OCI-LY3 (cell line): Measurements from ENCODE around the gene HBS1L.

Source experiments
- H2AFZ ChIP-seq: fragments of 200-600, 300-600 bp; shearing (Covaris generic); 2 replicates; pipeline ENCODE4 v1.6.0; 2014; ENCODE audit warnings: antibody characterized with exemption, low read depth, low read length
- H3K27ac ChIP-seq: fragments of 200-600, 300-600 bp; sonication (generic); 2 replicates; pipeline ENCODE4 v1.5.1; 2014; ENCODE audit warnings: mild to moderate bottlenecking, low read length, moderate library complexity, mixed read lengths
- H3K27me3 ChIP-seq: fragments of 200-600, 300-600 bp; sonication (generic); 2 replicates; pipeline ENCODE4 v1.6.1; 2014; ENCODE audit warnings: low read depth, low read length, mixed read lengths
- H3K36me3 ChIP-seq: fragments of 200-600, 300-600 bp; sonication (generic); replicated peaks from 2 replicates; pipeline ENCODE3; 2014; ENCODE audit warnings: low read depth, low read length, mixed read lengths
- H3K4me1 ChIP-seq: fragments of 300-600, 200-600 bp; sonication (generic); 2 replicates; pipeline ENCODE4 v1.6.1; 2014; ENCODE audit warnings: low read length, mixed read lengths
- H3K4me2 ChIP-seq: fragments of 200-600, 300-600 bp; sonication (generic); 2 replicates; pipeline ENCODE4 v1.6.1; 2014; ENCODE audit warnings: low read length, mixed read lengths
- H3K4me3 ChIP-seq: fragments of 300-600, 200-600 bp; sonication (generic); 2 replicates; pipeline ENCODE4 v1.5.1; 2014; ENCODE audit warnings: antibody characterized with exemption, mild to moderate bottlenecking, low read length, moderate library complexity
- H3K79me2 ChIP-seq: fragments of 300-600, 200-600 bp; shearing (Covaris generic); 2 replicates; pipeline ENCODE4 v1.6.1; 2014; ENCODE audit warnings: mild to moderate bottlenecking, low read length, mixed read lengths
- H3K9ac ChIP-seq: fragments of 300-600, 200-600 bp; shearing (Covaris generic); 2 replicates; pipeline ENCODE4 v1.6.0; 2014; ENCODE audit warnings: mild to moderate bottlenecking, low read length, moderate library complexity
- H3K9me3 ChIP-seq: fragments of 200-600, 300-600 bp; shearing (Covaris generic); 2 replicates; pipeline ENCODE4 v1.6.1; 2014; ENCODE audit warnings: low read length, mixed read lengths; ENCODE audit not compliant: insufficient read depth
- H4K20me1 ChIP-seq: fragments of 200-600, 300-600 bp; sonication (generic); 2 replicates; pipeline ENCODE4 v1.6.1; 2016; ENCODE audit warnings: low read length, mixed read lengths; ENCODE audit not compliant: insufficient read depth
- CTCF ChIP-seq: fragments of 200-600, 300-600 bp; sonication (generic); IDR thresholded peaks from 2 replicates; pipeline ENCODE4 v1.5.1; 2014; ENCODE audit warnings: antibody characterized with exemption, low read length, low read depth
- EZH2phosphoT487 ChIP-seq: fragments of 200-600 bp; shearing (Covaris generic); IDR thresholded peaks from 2 replicates; pipeline ENCODE4 v1.6.1; 2018; ENCODE audit warnings: antibody characterized with exemption, mixed run types, low read depth

HBS1L gene

GRCh38 chr6:134936931-134937330 is 117.7 kb downstream of the HBS1L start:
- no peaks in the 10 kb centered on the region for H3K36me3 ChIP-seq
- H3K27ac ChIP-seq, result no peak overlapping the region
- H3K4me2 ChIP-seq, result no peak overlapping the region
- no peaks in the 10 kb centered on the region for H4K20me1 ChIP-seq
- peaks cover 5% of the 10 kb centered on the region for H3K4me1 ChIP-seq
- no peak overlapping the region for H3K4me3 ChIP-seq
- TF ChIP-seq CTCF, result no peak
- no peak for TF ChIP-seq EZH2phosphoT487
- H3K79me2 ChIP-seq, result no peaks in the 10 kb centered on the region
- no peak overlapping the region for H3K9ac ChIP-seq
- no peaks in the 10 kb centered on the region for H3K27me3 ChIP-seq
- no peak overlapping the region for H2AFZ ChIP-seq
- H3K9me3 ChIP-seq, result no peaks in the 10 kb centered on the region

GRCh38 chr6:134936476-134936875 is 118.1 kb downstream of the HBS1L start:
- H3K79me2 ChIP-seq, result no peaks in the 10 kb centered on the region
- H3K9ac ChIP-seq, result no peak overlapping the region
- H3K4me1 ChIP-seq, result peaks cover 5% of the 10 kb centered on the region
- H3K9me3 ChIP-seq, result no peaks in the 10 kb centered on the region
- H2AFZ ChIP-seq, result no peak overlapping the region
- H4K20me1 ChIP-seq, result no peaks in the 10 kb centered on the region
- H3K27me3 ChIP-seq, result no peaks in the 10 kb centered on the region
- no peak overlapping the region for H3K4me3 ChIP-seq
- no peaks in the 10 kb centered on the region for H3K36me3 ChIP-seq
- H3K27ac ChIP-seq, result no peak overlapping the region
- H3K4me2 ChIP-seq, result no peak overlapping the region
- TF ChIP-seq CTCF, result no peak
- no peak for TF ChIP-seq EZH2phosphoT487

- Histone ChIP-seq H3K4me3 (no peak overlapping the region), H3K36me3 (no peaks in the 10 kb centered on the region), H3K9me3 (no peaks in the 10 kb centered on the region), H3K27me3 (no peaks in the 10 kb centered on the region), H3K4me2 (no peak overlapping the region), H4K20me1 (no peaks in the 10 kb centered on the region), H3K4me1 (peaks cover 5% of the 10 kb centered on the region), H3K9ac (no peak overlapping the region), H2AFZ (no peak overlapping the region), H3K27ac (no peak overlapping the region), H3K79me2 (no peaks in the 10 kb centered on the region)
- no peak for TF ChIP-seq EZH2phosphoT487
- TF ChIP-seq CTCF, result no peak
These were observed 119.7 kb downstream of the HBS1L start for GRCh38 chr6:134934793-134935485.

- no peaks in the 10 kb centered on the region for H3K36me3 ChIP-seq
- H3K27ac ChIP-seq, result no peak overlapping the region
These were observed 121.8 kb downstream of the HBS1L start for GRCh38 chr6:134932535-134933470.

More at GRCh38 chr6:134932535-134933470, 121.8 kb downstream of the HBS1L start:
- Histone ChIP-seq H3K4me2 (no peak overlapping the region), H3K79me2 (no peaks in the 10 kb centered on the region), H3K9ac (no peak overlapping the region), H4K20me1 (no peaks in the 10 kb centered on the region), H3K4me3 (no peak overlapping the region), H3K27me3 (no peaks in the 10 kb centered on the region), H2AFZ (no peak overlapping the region), H3K4me1 (no peaks in the 10 kb centered on the region), H3K9me3 (no peaks in the 10 kb centered on the region)
- TF ChIP-seq EZH2phosphoT487 (no peak), CTCF (no peak)
